PFSK-1 (cell line): ENCODE measurements around the gene BCAR3.

Source experiments
- FOXP2 ChIP-seq: optimal IDR thresholded peaks from 2 replicates; pipeline ENCODE3; 2011; ENCODE audit warnings: borderline replicate concordance, control low read depth, inconsistent platforms; ENCODE audit not compliant: insufficient read depth; ENCODE audit errors: extremely low read length, extremely low read depth
- POLR2AphosphoS5 ChIP-seq: IDR thresholded peaks from 2 replicates; pipeline ENCODE4 v1.6.1; 2012; ENCODE audit warnings: low read depth, mild to moderate bottlenecking, control low read depth, low read length, moderate library complexity
- SIN3A ChIP-seq: IDR thresholded peaks from 2 replicates; pipeline ENCODE4 v1.6.1; 2012; ENCODE audit warnings: mild to moderate bottlenecking, low read length, moderate library complexity, borderline replicate concordance; ENCODE audit not compliant: insufficient read depth
- TAF1 ChIP-seq: IDR thresholded peaks from 2 replicates; pipeline ENCODE4 v1.6.1; 2012; ENCODE audit warnings: low read length, control low read depth, borderline replicate concordance; ENCODE audit not compliant: insufficient read depth
- TF ChIP-seq, protein P1 (sequence below), 2 experiments: IDR thresholded peaks; 2 replicates each; pipeline versions ENCODE4 v1.6.1 to v1.8.0; 2011 to 2012; ENCODE audit warnings: low read depth in 2 of 2, low read length in 2 of 2, control low read depth in 1 of 2, inconsistent platforms in 1 of 2, mild to moderate bottlenecking in 1 of 2, moderate library complexity in 1 of 2; ENCODE audit not compliant: insufficient read depth in 1 of 2

DNA sequence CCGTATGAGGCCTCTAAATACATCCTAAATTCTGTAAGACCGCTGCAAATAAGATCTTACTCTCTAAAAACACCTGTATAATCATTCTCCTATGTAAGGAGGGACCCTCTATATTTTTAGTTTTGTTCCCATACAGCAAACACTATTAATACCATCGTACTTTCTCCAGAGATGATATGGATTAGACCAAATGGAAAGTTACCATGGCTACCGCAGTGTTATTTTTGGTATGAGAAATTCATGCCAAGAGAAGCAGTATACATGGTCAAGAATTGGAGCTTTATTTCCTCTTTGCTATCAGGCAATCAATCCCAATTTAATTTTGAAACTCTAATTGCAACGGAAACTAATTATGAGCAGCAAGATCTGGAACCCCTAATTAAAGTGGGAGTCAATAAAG is 70.0 kb downstream of the BCAR3 start:
- no peak for TF ChIP-seq POLR2AphosphoS5
- TF ChIP-seq, protein P1, sequence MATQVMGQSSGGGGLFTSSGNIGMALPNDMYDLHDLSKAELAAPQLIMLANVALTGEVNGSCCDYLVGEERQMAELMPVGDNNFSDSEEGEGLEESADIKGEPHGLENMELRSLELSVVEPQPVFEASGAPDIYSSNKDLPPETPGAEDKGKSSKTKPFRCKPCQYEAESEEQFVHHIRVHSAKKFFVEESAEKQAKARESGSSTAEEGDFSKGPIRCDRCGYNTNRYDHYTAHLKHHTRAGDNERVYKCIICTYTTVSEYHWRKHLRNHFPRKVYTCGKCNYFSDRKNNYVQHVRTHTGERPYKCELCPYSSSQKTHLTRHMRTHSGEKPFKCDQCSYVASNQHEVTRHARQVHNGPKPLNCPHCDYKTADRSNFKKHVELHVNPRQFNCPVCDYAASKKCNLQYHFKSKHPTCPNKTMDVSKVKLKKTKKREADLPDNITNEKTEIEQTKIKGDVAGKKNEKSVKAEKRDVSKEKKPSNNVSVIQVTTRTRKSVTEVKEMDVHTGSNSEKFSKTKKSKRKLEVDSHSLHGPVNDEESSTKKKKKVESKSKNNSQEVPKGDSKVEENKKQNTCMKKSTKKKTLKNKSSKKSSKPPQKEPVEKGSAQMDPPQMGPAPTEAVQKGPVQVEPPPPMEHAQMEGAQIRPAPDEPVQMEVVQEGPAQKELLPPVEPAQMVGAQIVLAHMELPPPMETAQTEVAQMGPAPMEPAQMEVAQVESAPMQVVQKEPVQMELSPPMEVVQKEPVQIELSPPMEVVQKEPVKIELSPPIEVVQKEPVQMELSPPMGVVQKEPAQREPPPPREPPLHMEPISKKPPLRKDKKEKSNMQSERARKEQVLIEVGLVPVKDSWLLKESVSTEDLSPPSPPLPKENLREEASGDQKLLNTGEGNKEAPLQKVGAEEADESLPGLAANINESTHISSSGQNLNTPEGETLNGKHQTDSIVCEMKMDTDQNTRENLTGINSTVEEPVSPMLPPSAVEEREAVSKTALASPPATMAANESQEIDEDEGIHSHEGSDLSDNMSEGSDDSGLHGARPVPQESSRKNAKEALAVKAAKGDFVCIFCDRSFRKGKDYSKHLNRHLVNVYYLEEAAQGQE (IDR thresholded peaks at IDR 0.05; ENCODE audit: insufficient read depth in 1 of 2, low read depth in 2 of 2, low read length in 2 of 2): no peak
- TF ChIP-seq TAF1: no peak
- no peak for TF ChIP-seq SIN3A
- no peak for TF ChIP-seq FOXP2
